GM19397 (cell line): ENCODE results near the gene TENT4A.

ENCODE experiments used
- ATAC-seq: cut with Tn5 transposase; IDR thresholded peaks from one replicate; pipeline ENCODE4 v1.9.1; 2021; ENCODE audit warnings: mild to moderate bottlenecking, moderate library complexity; ENCODE audit not compliant: unreplicated experiment

The TENT4A gene

DNA sequence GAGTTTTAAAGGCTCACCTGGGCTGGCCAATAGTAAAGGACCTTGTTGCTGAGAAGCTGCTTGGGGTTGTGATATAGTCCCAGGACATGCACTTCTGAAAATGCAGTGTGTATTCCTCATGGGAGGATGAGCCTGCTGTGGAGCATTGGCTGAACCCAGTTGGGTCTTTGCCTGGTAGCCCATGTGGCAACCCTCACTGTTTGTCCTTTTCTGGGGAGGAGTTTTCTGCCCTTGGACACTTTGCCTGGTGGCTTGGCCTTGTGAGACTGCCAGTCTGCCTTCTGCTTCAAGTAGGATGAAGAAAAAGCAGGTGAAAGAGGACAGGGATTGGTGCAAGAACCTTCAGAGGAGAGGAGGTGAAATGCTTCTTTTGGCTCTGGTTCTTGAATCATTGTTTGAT, 4.0 kb downstream of the TENT4A start:
- no peak for ATAC-seq

DNA sequence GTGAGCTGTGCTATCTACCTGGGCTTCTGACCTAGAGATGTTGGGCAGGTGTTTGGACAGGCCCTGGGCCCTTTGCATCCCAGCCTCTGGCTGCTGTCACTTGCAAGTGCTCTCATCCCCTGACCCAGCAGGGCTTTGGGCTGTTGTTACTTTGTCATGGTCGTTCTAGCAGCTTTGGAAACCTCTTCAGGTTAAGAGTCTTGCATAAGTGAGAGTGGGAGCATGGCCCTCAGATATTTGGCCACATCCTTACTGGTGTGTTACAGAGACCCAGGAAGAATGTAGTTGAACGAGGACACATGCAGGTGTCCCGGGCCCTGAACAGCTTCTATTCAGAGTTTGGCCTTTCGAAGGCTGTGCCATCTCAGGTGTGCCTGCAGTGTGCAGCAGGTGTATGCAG, 4.5 kb downstream of the TENT4A start:
- no peak for ATAC-seq

DNA sequence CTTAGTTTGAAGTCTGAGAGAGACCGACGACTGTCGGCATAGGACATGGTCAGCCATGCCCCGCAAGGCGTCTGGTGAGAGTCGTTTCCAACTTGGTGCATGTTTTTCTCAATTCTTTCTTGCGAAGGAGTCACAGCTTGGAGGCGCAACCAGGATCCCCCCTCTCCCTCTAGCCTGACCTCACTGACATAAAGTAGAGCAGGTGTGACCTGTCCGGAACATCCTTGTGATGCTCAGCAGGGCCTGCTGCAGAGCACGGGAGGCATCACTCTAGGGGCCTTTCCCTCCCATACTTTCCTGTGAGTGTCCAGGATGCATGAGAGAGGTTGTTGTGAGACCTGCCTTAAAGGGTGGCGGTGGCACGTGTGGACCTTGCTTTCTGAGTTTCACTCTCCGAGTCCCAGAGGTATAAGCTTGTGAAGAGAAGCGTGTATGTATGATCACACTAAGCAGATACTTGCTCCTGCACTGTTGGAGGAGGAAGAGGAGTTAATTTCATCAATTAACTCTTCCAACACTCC, 5.0 kb downstream of the TENT4A start:
- peak; percentile 27 for ATAC-seq

DNA sequence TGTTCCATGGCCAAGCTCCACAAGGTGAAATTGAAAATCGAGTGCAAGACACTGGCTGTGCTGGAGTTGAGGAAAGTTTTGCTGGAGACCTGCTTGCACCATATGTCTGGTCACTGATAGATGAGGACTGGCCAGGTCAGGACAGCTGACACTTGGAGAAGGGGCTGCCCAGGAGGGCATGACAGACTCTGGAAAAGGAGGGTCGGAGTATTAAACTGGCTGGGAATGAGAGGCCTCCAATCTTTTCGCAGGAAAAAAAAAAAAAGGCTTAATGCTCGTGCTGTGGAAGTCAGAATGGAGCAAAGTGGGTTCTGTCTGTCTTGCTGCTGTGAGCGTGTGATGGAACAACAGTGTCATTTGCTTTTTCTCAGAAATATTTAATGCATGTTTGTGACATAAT, 5.5 kb downstream of the TENT4A start:
- no peak for ATAC-seq

DNA sequence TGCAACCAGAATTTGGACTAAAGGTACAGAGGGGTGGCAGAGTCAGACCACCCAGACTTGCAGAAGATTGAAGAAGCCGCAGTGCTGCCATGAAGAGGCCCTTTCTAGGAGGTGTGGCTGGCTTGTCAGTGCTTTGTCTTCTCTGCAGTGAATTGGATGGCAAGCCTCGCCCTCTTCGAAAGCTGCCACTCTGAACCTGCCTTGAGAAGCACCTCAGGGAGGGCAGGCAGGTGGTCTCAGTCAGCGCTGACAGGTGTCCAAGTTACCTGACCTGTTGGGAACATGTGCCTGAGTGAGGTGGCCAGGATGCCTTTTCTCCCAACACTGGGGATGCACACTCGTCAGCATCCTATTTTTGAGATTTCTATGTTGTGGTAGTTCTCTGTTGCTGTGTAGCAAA, 6.2 kb downstream of the TENT4A start:
- no peak for ATAC-seq

DNA sequence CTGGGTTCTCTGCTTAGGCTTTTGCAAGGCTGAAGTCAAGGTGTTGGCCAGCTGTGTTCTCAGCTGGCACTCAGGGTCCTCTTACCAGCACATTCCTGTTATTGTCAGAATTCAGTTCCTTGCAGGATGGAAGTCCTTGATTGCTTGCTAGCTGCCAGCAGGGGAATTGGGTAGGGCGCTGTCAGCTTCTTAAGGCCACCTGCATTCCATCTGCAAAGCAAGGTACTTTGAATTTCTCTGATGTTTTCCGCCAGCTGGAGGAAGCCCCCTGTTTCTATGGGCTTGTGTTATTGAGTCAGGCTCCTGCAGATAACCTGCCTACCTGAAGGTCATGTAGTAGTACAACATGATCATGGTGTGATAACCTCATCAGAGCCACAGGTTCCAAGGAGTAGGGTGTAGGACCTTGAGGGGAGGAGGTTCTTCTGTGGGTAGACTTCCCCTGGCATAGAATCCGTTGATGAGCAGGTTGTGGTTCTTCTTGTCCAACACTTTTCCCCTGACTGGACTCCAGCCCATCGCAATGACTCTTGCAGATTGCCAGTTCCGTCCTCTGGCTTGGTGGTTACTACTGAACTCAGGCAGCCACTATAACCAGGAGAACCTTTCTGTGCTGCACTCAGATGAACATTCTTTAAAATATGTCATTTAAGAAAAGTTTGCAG, 6.8 kb downstream of the TENT4A start:
- ATAC-seq: no peak

DNA sequence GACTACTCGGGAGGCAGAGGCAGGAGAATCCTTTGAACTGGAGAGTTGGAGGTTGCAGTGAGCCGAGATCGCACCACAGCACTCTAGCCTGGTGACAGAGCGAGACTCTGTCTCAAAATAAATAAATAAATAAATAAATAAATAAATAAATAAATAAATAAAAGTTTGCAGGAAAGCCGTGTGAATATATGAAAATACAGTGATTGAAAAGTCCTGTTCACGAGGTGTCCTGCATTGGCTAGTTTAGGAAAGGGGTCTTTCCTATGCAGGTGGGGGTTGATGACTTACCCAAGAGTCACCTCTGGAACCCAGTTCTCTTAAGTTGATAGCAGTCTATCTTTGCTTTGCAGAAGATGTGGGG, 7.3 kb downstream of the TENT4A start:
- no peak for ATAC-seq

DNA sequence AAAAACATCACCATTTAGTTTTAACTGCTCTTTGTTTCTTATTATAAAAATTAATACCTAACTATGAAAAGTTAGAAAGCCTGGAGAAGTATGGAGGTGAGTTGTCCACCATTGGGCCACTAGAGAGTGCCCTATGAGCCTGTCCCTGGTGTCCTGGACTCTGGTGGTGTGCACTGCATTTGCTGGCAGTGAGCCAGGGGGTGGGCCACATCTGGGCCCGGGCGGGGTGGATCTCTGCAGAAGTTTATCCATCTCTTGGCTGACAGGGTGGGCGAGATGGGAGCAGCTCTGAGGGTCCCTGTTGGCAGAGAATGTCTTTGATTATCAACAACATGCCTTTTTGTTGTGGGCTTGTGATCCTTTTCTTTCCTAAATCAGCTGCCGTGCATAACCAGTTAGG, 8.2 kb downstream of the TENT4A start:
- peak; percentile 3 for ATAC-seq

DNA sequence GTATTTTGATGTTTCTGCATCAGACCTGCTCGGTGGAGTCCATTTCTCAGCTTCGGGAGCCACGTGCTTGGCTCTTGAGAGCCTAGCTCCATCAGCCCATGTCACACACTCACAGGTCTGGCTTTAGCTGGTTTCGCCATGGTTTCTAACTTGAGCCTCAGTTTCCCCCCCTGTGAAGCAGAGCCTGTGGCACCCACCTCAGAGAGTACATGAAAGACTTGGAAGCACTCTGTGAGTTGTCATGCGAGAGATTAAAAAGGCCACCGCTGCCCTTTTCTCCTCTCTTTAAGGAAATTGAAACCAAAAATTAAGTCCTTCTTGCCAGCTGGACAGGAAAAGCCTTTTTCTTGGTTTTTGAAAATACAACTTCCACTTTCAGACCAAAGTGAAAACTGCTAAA, 8.8 kb downstream of the TENT4A start:
- peak; percentile 46 for ATAC-seq

DNA sequence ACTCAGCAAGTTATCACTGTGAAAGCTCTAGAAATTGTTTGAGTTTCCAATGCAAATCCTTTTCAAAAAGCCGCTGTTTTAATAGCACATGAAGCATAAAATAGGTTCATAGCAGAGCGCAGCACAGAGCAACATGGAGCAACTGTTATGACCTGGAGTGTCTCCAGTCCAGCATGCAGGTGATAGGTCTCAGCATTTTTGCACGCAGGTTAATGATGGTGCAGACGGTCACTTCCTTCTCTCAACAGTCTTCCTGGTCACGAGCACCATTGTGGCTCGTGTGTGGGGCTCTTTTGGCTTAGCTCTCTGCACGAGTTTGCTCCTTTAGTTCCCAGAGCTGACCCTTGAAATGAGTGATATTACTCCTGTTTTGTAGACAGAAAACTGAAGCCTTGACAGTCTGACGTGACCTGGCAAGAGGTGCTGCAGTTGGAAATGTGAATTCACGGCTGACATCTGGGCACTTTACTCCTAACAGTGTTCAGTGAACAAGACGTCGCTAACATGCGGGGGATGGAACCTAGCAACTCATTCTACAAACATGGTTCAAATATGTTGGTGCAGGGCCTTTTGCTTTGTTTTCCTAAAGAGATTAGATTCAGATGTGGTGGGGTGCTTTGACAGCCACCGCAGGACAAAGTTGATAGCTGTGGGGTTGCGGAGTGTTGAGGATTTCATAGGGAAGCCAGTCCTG, 10.0 kb downstream of the TENT4A start:
- ATAC-seq: no peak

DNA sequence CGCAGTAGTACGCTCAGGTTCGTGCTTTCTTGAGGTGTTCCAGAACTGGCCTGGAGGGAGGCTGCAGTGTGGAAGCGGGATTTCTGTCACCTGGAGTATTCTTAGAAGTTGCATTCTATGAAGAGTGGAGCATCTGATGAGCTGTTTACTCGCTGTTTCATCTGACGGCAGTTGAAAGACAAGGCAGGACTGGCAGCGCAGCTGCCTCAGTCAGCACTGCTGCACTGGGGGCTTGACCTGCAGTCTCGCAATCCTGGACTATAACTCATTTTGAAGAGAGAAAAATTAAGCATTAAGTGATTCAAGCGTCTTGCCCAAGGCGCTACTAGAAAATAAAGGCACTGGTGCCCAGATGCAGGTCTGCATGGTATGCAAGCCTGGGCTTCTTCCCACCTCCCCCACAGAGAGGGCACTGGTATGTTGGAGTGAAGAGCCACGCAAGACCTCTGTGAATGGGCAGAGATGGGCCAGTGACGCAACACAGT, 10.6 kb downstream of the TENT4A start:
- no peak for ATAC-seq

DNA sequence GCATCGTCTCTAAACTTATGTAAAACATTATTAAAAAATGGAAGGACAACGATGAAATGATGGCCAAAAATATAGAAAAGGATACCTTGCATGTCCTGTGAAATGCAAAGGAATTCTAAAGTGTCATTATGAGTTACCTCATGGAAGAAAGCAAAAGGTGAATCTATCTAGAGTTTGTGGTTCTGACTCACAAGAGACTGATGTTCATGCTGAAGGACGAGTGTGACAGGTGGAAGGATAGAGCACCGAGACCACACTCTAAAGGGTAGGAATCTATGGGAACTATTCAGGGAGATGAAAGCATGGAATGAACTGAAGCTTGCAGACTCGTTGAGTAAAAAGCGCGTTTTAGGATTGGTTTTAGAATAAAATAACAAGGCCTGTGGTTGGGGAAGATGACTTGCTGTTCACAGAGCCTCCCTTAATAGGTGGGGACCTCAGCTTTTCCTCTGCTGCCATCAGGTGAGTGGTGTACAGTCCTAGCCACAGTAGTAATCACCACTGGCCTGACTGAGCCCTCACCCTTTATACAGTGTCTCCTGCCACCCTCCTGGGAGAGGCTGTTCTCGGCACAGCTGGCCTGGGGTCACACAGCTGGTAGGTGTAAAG, 11.2 kb downstream of the TENT4A start:
- no peak for ATAC-seq

DNA sequence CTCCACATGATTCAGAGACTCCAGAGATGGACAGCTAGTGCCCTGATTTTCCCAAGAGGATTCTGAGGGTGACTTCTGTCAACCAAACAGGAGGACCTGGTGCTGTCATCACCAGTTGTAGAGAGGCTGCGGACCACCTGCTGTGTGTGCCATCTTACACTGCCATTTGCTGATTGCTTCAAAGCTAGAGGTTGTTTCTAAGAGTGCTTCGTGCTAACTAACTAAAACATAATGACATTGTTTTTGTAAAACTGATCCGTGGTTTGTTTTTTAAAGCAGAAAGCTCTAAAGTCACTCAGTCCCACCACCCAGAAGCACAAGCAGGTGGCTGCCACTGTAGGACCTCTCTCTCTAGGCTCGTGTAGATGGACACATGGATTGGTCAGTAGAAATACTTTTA, 12.2 kb downstream of the TENT4A start:
- no peak for ATAC-seq

DNA sequence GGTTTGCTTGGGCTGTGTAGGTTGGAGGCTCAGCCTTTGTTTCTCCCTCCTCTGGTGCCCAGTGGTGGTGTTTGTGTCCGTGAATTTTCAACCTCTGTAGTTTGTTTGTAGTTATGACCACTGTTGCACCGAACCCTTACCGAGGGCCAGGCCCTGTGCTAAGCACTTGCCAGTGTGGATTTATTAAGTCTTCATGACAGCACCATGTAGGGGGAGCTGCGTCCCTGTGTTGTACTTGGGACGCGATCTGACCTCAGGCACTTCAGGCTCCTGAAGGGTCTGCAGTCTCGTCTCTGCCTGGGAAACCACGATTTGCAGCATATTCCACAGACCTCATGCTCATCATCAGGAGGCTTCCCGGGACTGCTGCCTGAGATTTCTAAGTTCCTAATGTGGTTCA, 12.8 kb downstream of the TENT4A start:
- no peak for ATAC-seq

DNA sequence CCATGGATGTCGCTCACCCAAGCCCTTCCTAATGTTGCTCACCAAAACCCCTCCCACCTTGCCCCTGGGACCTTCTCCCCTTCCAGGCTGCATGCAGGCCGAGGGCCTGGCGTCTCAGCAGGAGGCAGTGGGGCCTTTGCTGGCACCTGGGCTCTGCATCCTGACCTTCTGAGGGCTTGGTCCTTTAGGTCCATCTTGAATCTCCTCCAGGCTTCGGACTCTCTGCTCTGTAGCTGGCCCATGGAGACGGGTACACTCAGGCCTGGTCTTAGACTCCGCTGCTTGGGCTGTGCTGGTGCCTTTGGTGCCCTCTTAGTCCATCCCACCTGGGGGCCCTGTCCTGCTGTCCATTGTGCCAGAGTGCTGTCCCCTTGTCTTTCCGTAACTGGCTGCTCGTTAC, 14.0 kb downstream of the TENT4A start:
- no peak for ATAC-seq

DNA sequence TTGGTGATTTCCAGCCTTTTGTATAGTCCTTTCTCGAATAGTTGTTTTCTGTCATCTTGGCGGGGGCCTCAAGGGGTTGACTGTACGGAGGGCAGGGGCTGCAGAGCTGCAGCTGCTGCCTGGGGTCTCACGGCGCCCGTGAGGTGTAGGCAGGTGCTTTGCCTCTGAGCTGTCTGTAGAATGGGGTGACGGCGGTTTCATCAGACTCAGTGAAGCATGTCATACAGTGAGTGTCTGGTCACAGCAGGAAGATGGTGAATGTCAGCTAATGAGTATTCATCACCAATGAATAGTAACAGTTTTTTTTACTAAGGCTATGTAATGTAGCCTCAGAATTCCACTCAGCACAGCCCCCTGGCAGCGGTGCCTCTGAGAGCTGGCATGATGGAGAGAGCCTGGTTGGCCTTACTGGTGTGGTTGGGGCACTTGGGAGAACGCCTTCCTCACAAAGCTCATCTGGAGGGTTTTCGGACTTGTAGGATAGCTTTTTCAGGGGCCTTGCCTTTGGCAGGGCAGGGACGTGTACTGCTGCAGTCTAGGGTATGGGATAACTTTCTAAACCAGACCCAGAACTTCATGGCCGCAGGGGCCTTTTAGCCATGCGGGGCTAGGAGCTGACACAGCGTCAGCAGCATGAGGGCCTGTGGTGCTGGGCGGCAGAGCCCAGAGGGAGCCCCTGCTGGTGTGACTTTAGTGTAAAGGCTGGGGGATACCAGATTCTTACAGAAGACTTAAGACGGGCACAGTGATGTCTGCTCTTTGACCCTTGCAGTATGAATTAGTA, 15.0 kb downstream of the TENT4A start:
- ATAC-seq: peak; percentile 66

DNA sequence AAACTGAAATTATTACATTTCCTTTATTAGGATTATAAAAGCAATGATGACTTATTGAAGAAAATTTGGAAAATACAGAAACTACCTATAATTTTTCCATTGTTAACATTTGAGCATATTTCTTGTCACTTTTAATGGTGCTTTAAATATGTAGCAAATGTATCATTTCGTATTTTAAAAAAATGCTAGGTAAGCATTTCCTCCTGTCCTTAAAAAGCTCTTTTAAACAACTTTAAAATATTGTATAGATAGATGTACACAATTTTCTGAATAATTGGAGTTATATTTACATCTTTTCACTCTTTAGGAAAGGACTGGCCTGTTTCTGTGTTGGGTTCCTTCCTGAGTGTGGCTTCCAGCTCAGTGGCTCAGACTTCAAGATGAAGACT, 15.6 kb downstream of the TENT4A start:
- no peak for ATAC-seq

DNA sequence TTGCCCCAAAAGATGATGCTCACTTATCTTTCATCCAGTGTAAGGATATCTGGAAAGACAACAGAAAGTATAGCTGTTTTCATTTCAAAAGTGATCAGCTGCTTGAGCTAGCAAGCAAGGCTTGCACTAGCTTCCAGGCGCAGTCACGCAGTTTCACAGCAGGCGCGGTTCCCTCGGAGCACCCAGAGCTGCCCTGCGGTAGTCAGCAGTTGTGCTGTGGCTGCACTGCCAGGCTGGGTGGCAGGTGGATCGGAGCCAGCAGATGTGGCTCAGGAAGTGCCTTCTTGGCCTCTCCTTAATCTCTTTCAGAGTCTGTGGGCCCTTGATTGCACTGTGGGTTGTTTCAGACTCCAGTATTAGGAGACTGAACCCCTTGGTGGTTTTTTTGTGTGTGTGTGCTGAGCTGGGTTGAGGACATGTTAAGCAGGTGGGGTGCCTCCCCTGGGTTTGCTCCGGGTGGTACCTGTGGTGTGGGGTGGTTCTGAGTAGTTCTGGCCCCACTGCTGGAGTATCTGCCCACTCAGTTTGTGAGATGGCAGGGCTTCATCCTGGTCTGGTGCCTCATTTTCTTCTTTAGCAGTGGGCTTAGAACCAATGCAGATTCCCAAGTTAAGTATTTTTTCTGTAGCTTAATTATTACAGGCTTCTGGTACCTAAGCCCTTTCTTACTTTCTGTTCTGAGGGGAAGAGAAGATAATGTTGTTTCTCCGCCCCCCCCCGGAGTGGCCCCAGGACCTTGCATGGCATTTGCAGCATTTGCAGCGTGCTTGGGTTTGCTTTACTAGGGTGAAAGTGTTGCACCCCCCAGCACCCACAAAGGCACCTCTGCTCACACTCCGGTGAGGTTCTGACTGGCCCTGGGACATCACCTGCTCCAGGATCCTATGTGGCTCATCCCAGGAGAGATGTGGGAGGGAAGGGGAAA, 16.4 kb downstream of the TENT4A start:
- peak; percentile 26 for ATAC-seq

DNA sequence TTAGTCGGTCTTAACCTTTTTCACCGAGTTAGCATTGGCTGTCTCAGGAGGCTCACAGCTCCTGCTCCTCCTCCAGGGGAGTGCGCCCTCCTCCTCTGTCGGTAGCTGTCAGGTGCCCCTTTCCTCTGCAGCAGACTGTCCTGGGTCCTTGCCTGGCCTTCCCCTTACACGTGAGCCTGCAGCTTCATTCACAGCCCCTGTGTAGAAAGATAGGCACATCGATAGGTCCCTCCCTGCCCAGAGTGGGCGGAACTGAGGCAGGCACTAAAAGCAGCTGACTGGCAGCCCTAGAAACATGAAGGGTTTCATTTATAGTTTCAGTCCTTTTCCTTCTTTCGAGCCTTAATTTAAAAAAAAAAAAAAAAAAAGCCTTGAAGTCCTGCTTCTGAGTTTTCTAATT, 17.2 kb downstream of the TENT4A start:
- peak; percentile 29 for ATAC-seq

DNA sequence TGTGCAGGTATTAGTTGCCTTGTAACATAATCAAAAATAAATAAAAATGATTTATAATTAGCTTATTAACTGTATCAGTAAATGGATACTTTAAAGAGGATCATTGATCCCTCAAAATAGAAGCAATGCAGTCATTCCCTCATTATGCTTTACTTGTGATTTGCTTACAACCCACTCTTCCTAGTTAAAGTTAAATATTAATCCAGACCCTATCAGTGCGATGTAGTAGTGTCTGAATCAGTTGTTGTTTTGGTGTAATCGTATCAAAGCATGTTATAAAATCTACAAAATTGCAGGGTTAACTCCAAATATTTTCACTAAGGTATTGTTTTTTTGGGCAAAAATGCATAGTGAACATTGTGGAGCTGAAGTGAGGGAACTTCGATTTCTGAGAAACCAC, 17.6 kb downstream of the TENT4A start:
- no peak for ATAC-seq
